K562 (cell line): Measurements from ENCODE around the gene APC. TPM values are rescaled to one million over a fixed set of nuclear protein-coding genes. Genes with fewer than 3 reads are reported as not detected.

Experiments used
- polyA plus RNA-seq, 8 experiments: library from polyadenylated mRNA; depleted of rRNA in 4 of 8; stranded (reverse) in 5 of 8; unstranded in 3 of 8; fragments of >200 nt; fragmentation: Nextera tagmentation in 2 of 8; fragmentation: Illumina TruSeq in 1 of 8; extraction: Ambion mirVana in 2 of 8; extraction: Trizol in 1 of 8; gene quantifications; 2 replicates each; pipeline versions ENCODE4 v1.2.1 to v1.2.3, GENCODE V29; 2011 to 2014; ENCODE audit warnings: inconsistent platforms in 1 of 8, missing spikeins in 1 of 8
- small RNA-seq: library from RNA; depleted of rRNA; stranded (forward); fragments of <200 nt; gene quantifications from one replicate; pipeline ENCODE3, GENCODE V24; 2014
- total RNA-seq, 7 experiments: library from RNA; depleted of rRNA in 6 of 7; stranded (reverse); fragments of >200 nt in 6 of 7; fragmentation: Illumina TruSeq in 2 of 7; extraction: Trizol in 2 of 7; gene quantifications; 2 replicates each; pipeline versions ENCODE4 v1.2.1 to v1.2.3, GENCODE V29; 2011 to 2021; ENCODE audit warnings: low replicate concordance in 1 of 7

The APC gene
- total and polyA plus RNA-seq, 9 of the 15 experiments (the other 6 are each of a cell fraction or from before 2014, with no cell fraction given) = 5.7 to 29.5 (median 15.4) TPM

Small RNA genes lying within 50 kb of the gene (small RNA-seq; reads per million reads assigned to genes)
- not detected for gene RNU6-482P

Other genes with a start within 250 kb of the APC start
- gene SRP19, start 123.4 kb downstream of the APC start, total RNA-seq (2014; rRNA removed) = 55.3 and 78.4 TPM in 2 replicates
- 146 and 163 TPM in 2 replicates for gene SRP19, start 123.4 kb downstream of the APC start, total RNA-seq (2014; rRNA removed; fragmentation: Illumina TruSeq; extraction: Trizol)
- 143 and 155 TPM in 2 replicates for gene SRP19, start 123.4 kb downstream of the APC start, total RNA-seq (2015; rRNA removed; fragmentation: Illumina TruSeq; extraction: Trizol)
- gene SRP19, start 123.4 kb downstream of the APC start, total RNA-seq (2021) = 52.3 and 52.5 TPM in 2 replicates
- gene SRP19, start 123.4 kb downstream of the APC start, polyA plus RNA-seq (2011; rRNA removed) = 63.0 and 88.7 TPM in 2 replicates
- 137 and 159 TPM in 2 replicates for gene SRP19, start 123.4 kb downstream of the APC start, polyA plus RNA-seq (2014; fragmentation: Illumina TruSeq; extraction: Trizol)
- gene SRP19, start 123.4 kb downstream of the APC start, polyA plus RNA-seq (2014; fragmentation: Nextera tagmentation; extraction: Ambion mirVana) = 100 to 1,000 TPM; 287 to 357 TPM
- gene SRP19, start 123.4 kb downstream of the APC start, polyA plus RNA-seq (2014; rRNA removed) = 109 and 138 TPM in 2 replicates
- gene REEP5, start 184.3 kb downstream of the APC start, total RNA-seq (2014; rRNA removed) = 17.5 and 34.9 TPM in 2 replicates
- gene REEP5, start 184.3 kb downstream of the APC start, total RNA-seq (2014; rRNA removed; fragmentation: Illumina TruSeq; extraction: Trizol) = 17.3 and 17.4 TPM in 2 replicates
- gene REEP5, start 184.3 kb downstream of the APC start, total RNA-seq (2015; rRNA removed; fragmentation: Illumina TruSeq; extraction: Trizol) = 13.8 and 14.7 TPM in 2 replicates
- gene REEP5, start 184.3 kb downstream of the APC start, total RNA-seq (2021) = 36.3 and 39.2 TPM in 2 replicates
- 84.8 and 84.9 TPM in 2 replicates for gene REEP5, start 184.3 kb downstream of the APC start, polyA plus RNA-seq (2011; rRNA removed)
- gene REEP5, start 184.3 kb downstream of the APC start, polyA plus RNA-seq (2014; fragmentation: Illumina TruSeq; extraction: Trizol) = 25.3 and 30.4 TPM in 2 replicates
- gene REEP5, start 184.3 kb downstream of the APC start, polyA plus RNA-seq (2014; fragmentation: Nextera tagmentation; extraction: Ambion mirVana) = 100 to 1,000 TPM; 100 to 102 TPM
- 36.0 and 58.0 TPM in 2 replicates for gene REEP5, start 184.3 kb downstream of the APC start, polyA plus RNA-seq (2014; rRNA removed)
- 71.8 and 75.6 TPM in 2 replicates for gene DCP2, start 238.9 kb downstream of the APC start, total RNA-seq (2014; rRNA removed)
- gene DCP2, start 238.9 kb downstream of the APC start, total RNA-seq (2014; rRNA removed; fragmentation: Illumina TruSeq; extraction: Trizol) = 96.8 and 120 TPM in 2 replicates
- gene DCP2, start 238.9 kb downstream of the APC start, total RNA-seq (2015; rRNA removed; fragmentation: Illumina TruSeq; extraction: Trizol) = 69.4 and 76.0 TPM in 2 replicates
- gene DCP2, start 238.9 kb downstream of the APC start, total RNA-seq (2021) = 109 and 111 TPM in 2 replicates
- gene DCP2, start 238.9 kb downstream of the APC start, polyA plus RNA-seq (2011; rRNA removed) = 22.8 and 40.4 TPM in 2 replicates
- 41.4 and 46.7 TPM in 2 replicates for gene DCP2, start 238.9 kb downstream of the APC start, polyA plus RNA-seq (2014; fragmentation: Illumina TruSeq; extraction: Trizol)
- gene DCP2, start 238.9 kb downstream of the APC start, polyA plus RNA-seq (2014; fragmentation: Nextera tagmentation; extraction: Ambion mirVana) = 10 to 100 TPM; 25.9 to 36.8 TPM
- gene DCP2, start 238.9 kb downstream of the APC start, polyA plus RNA-seq (2014; rRNA removed) = 25.9 and 38.0 TPM in 2 replicates